GM21381 (cell line): ENCODE data around the gene ARMH4.

ENCODE experiments used
- ATAC-seq: cut with Tn5 transposase; IDR thresholded peaks from one replicate; pipeline ENCODE4 v1.9.1; 2021; ENCODE audit warnings: mild to moderate bottlenecking, moderate library complexity; ENCODE audit not compliant: unreplicated experiment

The ARMH4 gene, protein sequence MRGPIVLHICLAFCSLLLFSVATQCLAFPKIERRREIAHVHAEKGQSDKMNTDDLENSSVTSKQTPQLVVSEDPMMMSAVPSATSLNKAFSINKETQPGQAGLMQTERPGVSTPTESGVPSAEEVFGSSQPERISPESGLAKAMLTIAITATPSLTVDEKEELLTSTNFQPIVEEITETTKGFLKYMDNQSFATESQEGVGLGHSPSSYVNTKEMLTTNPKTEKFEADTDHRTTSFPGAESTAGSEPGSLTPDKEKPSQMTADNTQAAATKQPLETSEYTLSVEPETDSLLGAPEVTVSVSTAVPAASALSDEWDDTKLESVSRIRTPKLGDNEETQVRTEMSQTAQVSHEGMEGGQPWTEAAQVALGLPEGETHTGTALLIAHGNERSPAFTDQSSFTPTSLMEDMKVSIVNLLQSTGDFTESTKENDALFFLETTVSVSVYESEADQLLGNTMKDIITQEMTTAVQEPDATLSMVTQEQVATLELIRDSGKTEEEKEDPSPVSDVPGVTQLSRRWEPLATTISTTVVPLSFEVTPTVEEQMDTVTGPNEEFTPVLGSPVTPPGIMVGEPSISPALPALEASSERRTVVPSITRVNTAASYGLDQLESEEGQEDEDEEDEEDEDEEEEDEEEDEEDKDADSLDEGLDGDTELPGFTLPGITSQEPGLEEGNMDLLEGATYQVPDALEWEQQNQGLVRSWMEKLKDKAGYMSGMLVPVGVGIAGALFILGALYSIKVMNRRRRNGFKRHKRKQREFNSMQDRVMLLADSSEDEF

DNA sequence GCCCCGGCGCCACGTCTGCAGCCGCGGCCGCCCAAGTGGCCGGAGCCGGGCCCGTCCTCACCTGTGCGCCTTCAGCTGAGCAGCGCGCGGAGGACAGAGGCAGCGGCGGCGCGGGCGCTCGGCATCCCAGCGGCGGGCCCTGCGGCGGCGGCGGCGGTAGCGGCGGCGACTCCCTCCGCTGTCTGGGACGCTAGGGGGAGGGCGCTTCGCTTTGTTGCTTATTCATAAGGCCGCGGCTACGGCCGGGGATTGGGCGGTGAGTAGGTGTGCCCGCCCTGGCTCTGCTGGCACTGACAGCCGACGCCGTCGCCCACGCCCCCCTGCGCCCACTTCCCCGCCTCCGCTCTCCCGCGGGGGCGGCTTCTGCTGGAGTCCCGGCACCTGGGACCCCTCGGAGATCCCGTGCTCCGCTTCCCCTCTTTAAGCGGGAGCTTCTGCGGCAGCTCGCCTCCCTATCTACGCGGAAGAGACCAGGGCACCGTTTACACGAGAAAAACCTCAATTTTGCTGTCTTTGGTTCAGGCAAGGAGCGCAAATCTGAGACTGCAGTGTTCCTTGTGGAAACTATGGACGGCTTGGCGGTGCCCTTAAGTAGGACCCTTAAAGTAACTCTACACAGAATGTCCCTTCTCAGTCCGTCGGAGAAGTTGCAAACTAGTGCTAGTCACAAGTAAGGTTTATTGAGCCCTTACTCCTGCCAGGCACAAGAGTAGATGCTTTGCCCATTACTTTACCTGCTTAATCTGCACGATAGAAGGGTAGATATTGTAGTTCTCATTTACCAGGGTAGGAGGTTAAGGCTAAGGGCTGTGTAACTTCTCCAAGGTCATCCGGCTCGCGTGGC, at the start of gene ARMH4:
TSS of gene ARMH4 (minus strand) at position 200 of the 844 bp plus-strand sequence. CDS start 12,855 bp downstream, outside the sequence.
- ATAC-seq, result peak; percentile 95

DNA sequence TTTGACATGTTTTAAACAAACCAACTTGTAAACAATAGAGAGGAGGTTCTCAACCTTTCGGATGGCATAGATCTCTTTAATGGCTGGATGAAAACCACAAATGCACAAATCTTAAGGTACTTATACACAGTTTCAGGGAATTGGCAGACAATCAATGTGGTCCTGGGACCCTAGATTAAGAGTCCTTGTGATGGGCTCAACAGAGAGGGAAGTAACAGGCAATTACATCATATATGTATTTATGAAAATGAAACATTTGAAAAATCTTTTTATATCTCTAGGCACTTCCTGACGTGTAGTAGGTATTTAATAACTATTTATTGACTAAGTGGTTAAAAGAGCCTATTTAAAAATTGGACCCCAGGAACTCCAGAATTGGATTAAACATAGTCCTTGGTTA, 48.8 kb upstream of the ARMH4 start:
- ATAC-seq, result no peak

DNA sequence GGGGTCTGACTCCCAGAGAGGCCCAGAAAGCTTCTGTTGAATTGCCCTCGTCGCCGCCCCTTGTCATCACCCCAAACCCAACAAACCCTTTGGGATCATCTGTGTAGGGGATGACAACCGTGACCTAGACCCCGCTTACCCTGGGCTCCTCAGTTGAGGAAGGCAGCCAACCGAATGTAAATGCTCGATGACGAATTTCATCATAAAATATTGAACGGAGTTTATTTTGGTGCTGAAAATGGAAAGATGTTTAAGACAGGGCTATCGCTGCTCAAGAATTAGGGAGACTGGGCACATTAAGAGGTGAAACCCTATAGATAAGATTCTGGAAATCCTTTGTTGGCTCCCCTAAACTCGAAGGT, 48.4 kb upstream of the ARMH4 start:
- ATAC-seq, result peak; percentile 16

DNA sequence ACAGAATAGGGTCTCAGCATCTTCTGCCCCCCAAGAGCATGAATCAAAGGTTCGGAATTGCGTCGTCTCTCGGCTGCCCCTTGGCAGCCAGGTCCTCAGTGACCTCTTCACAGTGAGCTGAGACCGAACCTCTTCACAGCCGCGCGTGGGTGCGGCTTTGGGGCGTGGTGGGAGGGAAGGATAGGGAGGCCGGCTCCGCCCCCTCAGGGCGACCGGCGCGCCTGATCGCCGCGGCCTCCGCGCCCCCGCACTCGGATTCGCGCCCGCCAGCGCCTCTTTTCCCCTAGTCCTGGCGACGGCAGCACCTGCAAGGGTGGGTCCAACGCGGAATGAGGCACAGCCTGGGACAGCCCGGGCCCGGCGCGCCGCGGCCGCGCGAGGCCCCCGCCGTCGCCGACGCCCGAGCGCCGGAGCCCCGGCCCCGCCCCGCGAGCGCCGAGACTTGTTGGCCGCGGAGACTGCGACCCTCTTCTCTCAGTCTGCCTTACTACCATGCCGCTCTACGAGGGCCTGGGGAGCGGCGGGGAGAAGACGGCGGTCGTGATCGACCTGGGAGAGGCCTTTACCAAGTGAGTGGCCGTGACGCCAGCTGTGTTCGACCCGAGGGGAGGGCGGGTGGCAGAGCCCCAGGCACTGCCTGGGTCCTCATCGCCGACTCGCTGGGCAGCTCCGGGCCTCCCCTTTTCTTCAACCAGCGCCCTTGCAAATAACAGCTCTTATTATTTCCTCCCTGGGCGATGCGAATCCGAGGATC, 47.9 kb upstream of the ARMH4 start, which contains the start of gene ACTR10:
TSS of gene ACTR10 (plus strand) at position 424 of the 754 bp plus-strand sequence. CDS start at position 493, 69 bp downstream.
- peak; percentile 92 for ATAC-seq

DNA sequence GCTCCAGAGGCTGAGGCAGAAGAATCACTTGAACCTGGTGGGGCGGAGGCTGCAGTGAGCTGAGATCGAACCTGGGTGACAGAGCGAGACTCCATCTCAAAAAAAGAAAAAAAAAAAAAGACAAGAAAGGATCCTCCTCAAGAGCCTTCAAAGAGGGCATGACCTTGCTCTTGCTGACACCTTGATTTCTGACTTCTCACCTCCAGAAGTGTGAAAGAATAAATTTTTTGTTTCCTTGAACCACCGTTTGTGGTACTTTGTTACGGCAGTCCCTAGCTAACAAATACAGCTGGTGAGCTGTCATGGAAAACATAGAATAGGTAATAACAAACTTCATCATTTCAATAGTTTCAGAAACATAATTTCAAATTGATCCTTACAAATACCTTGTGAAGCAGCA, 46.1 kb upstream of the ARMH4 start:
- no peak for ATAC-seq

DNA sequence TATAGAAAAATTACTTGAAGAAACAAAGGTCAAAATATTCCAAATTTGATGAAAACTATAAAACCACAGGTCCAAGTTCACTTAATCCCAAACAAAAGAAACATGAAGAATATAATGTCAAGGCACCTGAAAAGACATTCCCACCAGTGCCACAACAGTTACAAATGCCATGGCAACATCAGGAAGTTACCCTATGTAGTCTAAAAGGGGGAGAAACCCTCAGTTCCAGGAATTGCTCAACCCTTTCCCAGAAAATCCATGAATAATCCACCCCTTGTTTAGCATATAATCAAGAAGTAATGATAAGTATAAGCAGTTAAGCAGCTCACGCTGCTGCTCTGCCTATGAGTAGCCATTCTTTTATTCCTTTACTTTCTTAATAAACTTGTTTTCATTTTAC, 44.2 kb upstream of the ARMH4 start:
- ATAC-seq, result no peak

DNA sequence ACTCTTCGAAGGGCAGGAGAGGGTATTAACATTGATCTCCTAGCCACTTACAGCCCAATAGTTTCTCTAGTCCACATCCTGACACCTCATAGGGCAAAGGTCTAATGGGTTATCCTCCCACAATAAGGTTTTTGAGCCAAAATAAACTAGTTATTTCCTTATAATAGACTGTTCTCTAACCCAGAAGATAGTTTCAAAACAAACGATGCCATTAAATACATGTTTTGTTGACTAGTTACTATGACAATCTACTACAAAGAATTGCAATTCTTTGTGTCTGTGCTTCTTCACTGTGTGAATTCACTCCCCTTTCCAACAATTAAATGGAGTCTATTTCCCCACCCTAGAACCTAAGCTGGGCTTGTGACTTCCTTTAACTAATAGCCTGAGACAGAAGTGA, 41.5 kb upstream of the ARMH4 start:
- no peak for ATAC-seq

DNA sequence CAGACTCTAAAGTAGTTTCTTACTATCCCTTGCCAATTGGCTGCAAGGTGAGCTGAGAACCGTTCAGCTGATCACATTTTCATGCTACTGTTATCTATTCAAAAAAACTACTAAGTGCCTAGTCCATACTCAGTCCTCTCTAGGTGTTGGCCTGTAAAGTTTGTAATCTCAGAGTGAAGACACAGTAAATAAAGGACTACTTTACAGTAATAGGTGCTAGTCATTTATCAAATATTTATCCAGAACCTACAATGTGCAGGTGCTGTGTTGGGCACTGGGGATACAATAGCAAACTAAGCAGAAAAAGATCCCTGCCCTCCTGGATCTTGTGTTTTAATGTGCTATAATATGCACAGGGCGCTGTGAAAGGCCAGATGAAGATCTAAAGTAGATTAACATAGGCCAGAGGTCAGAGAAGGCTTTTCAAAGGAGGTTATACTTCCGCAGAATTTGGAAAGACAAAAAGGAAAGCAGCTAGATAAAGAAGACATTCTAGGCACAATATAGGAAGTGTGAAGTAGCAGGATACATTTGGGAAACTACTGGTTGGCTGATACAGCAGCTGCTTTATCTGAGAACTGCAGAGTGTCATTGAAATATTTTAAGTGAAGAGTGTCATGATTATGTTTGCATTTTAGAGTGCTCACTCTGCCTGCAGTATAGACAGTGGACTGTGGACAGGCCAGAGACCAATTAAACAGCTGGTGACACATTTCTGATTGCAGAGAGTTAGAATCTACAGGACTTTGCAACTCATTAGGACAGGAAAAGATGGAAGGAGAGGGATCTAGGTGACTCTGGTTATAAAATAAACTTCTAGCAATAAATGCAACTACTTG, 40.0 kb upstream of the ARMH4 start:
- ATAC-seq, result no peak

DNA sequence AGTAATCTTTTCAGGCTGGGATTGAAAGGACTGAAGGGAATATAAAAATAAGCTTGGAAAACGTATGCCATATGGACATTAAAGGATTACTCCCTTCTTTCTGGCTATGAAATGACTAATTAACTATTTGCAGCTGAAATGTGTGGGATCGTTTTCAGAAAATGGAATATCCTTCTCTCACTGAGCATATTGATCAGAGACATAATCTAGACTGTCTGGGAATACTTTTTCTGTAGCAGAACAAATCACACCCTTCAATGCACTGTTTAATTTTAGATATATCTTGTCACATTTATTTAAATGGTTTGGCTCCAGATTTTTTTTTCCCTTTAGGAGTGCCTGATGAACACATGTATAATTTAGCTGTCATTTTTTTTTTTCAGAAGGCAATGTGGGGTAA, 37.2 kb upstream of the ARMH4 start:
- ATAC-seq, result no peak

DNA sequence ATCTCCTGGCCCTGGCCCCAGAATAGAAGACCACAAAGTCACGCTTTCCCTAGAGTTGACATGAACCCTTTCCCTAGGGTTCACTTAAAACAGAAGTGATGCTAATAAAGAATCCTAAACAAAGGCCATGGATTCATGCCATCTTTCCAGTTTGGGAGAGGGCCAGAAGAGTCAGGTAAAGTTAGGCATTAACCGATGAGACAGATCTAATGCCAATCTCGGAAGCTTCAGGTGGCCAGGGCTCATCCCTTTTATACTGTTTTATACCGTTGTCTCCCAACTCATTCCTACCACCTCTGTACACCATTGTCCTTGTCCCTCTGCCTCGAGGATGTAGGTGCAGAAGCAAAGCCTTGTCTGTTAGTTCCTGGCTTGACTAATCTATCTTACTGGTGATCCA, 25.1 kb upstream of the ARMH4 start:
- no peak for ATAC-seq

DNA sequence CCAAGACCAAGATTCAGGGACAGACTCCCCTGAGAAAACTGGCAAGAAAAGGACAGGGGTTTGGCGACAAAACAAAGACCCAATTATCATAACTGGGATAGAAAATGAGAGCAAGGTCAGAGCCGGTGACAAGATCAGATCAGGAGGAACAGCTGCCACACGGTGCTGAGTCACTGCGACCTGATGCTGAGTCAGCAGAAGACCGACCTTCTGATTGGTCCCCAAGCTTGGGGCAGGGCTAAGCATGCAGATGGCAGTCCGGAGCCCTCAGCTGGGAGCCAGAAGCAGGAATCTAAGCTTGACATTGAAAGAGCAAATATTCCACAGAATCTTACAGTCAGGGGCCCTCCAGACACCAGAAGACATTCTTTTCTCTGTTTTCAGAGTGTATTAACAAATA, 19.1 kb upstream of the ARMH4 start:
- peak; percentile 80 for ATAC-seq

DNA sequence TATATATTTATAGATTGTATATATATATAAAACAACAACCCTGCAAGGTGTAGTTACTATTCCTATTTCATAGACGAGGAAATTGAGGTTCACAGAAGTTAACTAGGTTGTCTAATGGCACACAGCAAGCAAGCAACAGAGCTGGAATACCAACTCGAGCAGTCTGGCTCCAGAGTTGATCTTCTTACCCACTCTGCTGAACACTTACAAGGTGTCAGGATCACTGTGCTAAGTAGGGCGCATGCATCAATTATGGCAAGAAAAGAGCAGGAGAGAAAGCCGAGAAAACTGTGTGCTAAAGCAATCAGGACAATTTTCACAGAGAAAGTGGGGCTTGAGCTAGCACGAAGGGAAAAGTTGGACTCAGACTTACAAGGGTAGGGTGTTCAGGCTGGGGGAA, 15.9 kb upstream of the ARMH4 start:
- ATAC-seq, result no peak

DNA sequence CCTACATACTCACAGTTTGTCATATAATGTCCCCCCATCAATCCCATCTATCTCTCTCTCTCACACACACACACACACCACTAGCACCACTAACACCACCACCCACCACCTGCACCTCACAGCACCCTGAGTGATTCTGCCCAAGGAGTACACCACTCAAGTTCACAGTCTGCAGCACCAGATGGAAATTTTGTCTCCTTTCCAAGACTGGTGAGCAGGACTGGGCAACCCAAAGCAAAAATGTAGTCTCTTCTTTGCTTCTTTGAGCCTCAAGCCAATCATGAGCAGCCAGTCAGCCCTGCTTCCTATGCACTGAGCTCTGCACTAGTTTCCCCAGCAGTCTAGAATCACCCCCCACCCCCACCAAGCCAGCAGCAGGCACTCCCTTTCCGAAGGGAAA, 15.0 kb upstream of the ARMH4 start:
- no peak for ATAC-seq

DNA sequence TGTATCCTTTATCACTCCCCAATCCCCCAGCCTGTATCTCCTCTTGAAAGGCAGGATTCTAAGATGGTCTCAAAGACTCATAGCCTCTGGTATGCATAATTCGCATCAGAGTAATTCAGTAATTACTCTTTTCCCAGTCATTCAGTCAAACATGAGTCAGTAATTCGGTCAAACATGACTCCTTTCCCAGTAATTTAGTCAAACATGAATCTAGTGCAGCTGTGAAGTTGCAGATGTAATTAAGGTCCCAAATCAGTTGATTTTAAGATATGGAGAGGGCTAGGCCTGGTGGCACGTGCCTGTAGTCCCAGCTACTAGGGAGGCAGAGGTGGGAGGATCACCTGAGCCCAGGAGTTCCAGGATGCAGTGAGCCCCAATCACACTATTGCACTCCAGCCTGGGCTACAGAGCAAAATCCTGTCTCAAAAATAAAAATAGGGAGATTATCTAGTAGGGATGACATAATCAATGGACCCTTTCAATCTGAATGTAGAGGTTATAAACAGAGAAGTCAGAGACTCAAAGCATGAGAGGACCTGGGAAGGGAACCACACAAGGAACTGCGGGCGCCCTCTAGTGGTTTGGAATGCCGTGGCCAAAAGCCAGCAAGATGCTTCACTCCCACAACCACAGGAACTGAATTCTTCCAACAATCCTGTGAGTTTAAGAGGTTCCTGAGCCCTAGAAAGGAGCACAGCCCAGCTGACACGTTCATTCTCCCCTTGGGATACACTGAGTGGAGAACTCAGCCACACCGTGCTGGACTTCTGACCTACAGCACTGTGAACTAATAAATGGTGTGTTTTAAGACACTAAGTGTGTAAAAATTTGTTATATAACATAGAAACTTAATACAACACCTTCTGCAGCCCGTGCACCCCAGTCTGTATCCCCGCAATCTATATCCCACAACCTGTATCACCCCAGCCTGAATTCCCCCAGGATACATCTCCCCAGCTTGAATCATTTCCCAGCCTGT, 14.3 kb upstream of the ARMH4 start:
- peak; percentile 48 for ATAC-seq

DNA sequence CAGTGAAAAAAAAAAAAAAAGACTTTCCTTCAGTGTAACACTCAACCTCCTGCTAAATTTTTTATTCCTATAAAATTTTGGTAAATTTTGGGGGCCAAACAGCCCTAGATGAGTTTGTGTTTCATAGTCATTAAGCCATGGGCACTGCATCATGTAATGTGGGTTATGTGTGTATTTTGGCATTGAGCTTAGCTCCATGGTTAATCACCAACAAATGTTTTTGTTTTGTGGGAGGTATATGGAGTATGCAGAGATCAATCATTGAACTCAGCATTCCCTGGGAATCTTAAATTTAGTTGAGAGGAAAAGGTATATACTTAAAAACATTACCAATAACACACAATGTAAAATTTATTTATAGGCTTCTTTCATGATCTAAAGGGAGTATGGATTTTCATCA, 8.5 kb upstream of the ARMH4 start:
- no peak for ATAC-seq

DNA sequence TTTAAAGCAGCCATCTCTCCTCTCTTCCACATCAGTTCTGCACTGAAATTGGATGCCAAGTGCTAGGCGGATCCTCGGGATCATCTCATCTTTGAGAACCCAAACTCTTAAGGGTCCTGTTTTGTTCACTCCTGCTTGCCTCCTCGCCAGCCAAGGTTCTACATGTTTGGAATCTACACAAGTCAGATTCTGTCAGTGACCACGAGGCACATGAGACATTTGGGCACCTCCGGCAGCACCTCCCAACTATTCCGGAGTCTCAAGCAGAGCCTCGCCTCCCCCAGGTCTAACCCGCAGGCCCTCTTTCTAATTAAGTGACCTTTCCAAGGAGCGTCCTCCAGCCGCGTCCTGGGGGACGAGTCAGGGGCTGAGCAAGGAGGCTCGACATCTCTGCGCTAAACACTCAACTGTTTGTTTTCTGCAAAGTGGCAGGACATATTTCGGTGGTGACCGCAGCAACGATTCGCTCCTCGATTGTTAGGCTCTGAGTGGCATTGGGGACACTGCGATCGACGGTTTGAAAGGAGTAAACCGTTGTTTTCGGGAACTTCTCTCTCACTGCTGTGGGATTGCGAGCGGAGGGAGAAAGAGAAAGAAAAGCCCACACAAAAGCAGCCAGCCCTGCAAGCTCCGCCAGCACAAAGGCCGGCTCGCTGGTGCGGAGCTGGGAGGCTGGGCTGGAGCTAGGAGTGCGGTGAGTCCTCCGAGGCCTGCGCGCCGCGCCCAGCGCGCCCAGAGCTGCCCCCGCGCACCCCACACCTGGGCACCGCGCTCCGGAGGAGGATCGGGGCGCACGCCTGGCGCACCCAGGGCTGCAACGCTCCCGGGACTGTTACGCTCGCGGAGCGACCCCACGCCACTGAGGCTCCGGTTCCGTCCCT, 640 bp downstream of the ARMH4 start:
- peak; percentile 11 for ATAC-seq

DNA sequence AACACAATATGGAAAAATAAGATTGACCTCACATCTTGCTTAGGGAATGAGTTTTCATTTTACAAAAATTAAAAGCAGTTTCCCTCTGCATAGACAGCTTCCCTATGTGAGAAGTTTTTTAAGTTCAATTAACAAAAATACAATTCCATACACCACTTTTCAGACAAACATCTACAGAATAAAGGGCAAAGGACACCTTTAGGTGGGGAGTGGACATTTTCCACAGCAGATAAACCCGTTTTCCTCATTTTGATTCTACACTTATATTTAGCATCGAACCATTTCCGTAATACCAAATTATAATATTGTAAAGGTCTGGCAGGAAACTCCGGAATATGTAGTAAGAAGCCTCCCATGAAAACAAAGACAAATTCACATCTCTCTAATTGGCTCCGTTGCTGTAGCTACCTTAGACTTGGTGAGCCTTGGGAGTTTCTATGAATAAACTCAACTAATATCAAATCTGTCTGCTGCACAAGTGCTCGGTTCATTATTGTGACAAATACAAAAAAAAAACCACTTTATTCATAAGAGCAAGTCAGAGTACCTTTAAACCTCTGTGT, 1.7 kb downstream of the ARMH4 start:
- ATAC-seq, result no peak
